Adipocyte (in vitro differentiated cells): ENCODE data around the gene TMEM132A.
A peak's percentile ranks its signal among the peaks of the same experiment; 100 is the strongest.

ENCODE experiments used
- DNase-seq: peaks from one replicate; pipeline ENCODE4 v3.0.0-alpha.2; 2015; ENCODE audit warnings: low read depth
- H3K27me3 ChIP-seq: replicated peaks from 2 replicates; pipeline ENCODE4 v1.7.0; 2013; ENCODE audit warnings: mild to moderate bottlenecking, low read length, moderate library complexity; ENCODE audit not compliant: control insufficient read depth, insufficient read depth
- H3K36me3 ChIP-seq: 2 replicates; pipeline ENCODE4 v1.7.0; 2013; ENCODE audit warnings: low read length, mild to moderate bottlenecking, moderate library complexity; ENCODE audit not compliant: control insufficient read depth, insufficient read depth, severe bottlenecking
- H3K4me1 ChIP-seq: 2 replicates; pipeline ENCODE4 v1.7.0; 2013; ENCODE audit warnings: mild to moderate bottlenecking, low read length, moderate library complexity; ENCODE audit not compliant: control insufficient read depth, insufficient read depth
- H3K4me3 ChIP-seq: 2 replicates; pipeline ENCODE4 v1.7.0; 2013; ENCODE audit warnings: mild to moderate bottlenecking, low read length, moderate library complexity
- H3K9ac ChIP-seq: 2 replicates; pipeline ENCODE4 v1.7.0; 2013; ENCODE audit warnings: mild to moderate bottlenecking, low read length, moderate library complexity
- H3K9me3 ChIP-seq: 2 replicates; pipeline ENCODE4 v1.7.0; 2013; ENCODE audit warnings: mild to moderate bottlenecking, low read length, moderate library complexity; ENCODE audit not compliant: control insufficient read depth

TMEM132A gene

GRCh38 chr11:60951606-60951903, 27.3 kb downstream of the TMEM132A start:
- Histone ChIP-seq H3K9me3 (no peaks in the 10 kb centered on the region), H3K27me3 (no peaks in the 10 kb centered on the region), H3K36me3 (no peaks in the 10 kb centered on the region), H3K4me1 (peaks cover 11% of the 10 kb centered on the region), H3K9ac (peak overlapping the region; percentile 86), H3K4me3 (peak overlapping the region; percentile 81)
- peak; percentile 16 for DNase-seq

- H3K9me3 ChIP-seq = no peaks in the 10 kb centered on the region
- peak; percentile 73 for DNase-seq
- peak within 1 kb of the TSS; percentile 86 for H3K9ac ChIP-seq
- H3K36me3 ChIP-seq = no peaks in the 10 kb centered on the region
- no peaks in the 10 kb centered on the region for H3K27me3 ChIP-seq
- H3K4me3 ChIP-seq = peak within 1 kb of the TSS; percentile 81
- H3K4me1 ChIP-seq = peaks cover 11% of the 10 kb centered on the region
Measured at GRCh38 chr11:60951904-60952741, 27.9 kb downstream of the TMEM132A start, which contains the start of gene SLC15A3. Gene SLC15A3 (minus strand): TSS chr11:60952176. CDS start chr11:60951551, 625 bp downstream.

- H3K4me1 ChIP-seq = peaks cover 11% of the 10 kb centered on the region
Measured at GRCh38 chr11:60952742-60953170, 28.5 kb downstream of the TMEM132A start.

GRCh38 chr11:60953781-60954180, 29.5 kb downstream of the TMEM132A start:
- H3K4me3 ChIP-seq = no peak overlapping the region
- peaks cover 14% of the 10 kb centered on the region for H3K4me1 ChIP-seq
- H3K27me3 ChIP-seq = no peaks in the 10 kb centered on the region
- no peaks in the 10 kb centered on the region for H3K36me3 ChIP-seq
- no peak for DNase-seq
- no peak overlapping the region for H3K9ac ChIP-seq
- H3K9me3 ChIP-seq = no peaks in the 10 kb centered on the region

More at GRCh38 chr11:60952742-60953170, 28.5 kb downstream of the TMEM132A start:
- peak overlapping the region; percentile 81 for H3K4me3 ChIP-seq
- H3K27me3 ChIP-seq = no peaks in the 10 kb centered on the region
- no peak for DNase-seq
- H3K9ac ChIP-seq = peak overlapping the region; percentile 86
- no peaks in the 10 kb centered on the region for H3K9me3 ChIP-seq
- H3K36me3 ChIP-seq = no peaks in the 10 kb centered on the region

GRCh38 chr11:60954421-60954820, 30.2 kb downstream of the TMEM132A start:
- H3K36me3 ChIP-seq = no peaks in the 10 kb centered on the region
- H3K27me3 ChIP-seq = no peaks in the 10 kb centered on the region
- DNase-seq = no peak
- H3K9me3 ChIP-seq = no peaks in the 10 kb centered on the region
- no peak overlapping the region for H3K4me3 ChIP-seq
- H3K4me1 ChIP-seq = peaks cover 20% of the 10 kb centered on the region
- no peak overlapping the region for H3K9ac ChIP-seq

- Histone ChIP-seq H3K36me3 (no peaks in the 10 kb centered on the region), H3K4me1 (peaks cover 28% of the 10 kb centered on the region), H3K4me3 (no peak overlapping the region), H3K9ac (no peak overlapping the region), H3K27me3 (no peaks in the 10 kb centered on the region), H3K9me3 (no peaks in the 10 kb centered on the region)
- no peak for DNase-seq
Measured at GRCh38 chr11:60955571-60955970, 31.3 kb downstream of the TMEM132A start.

GRCh38 chr11:60957188-60957587, 32.9 kb downstream of the TMEM132A start:
- Histone ChIP-seq H3K9me3 (no peaks in the 10 kb centered on the region), H3K4me1 (peaks cover 25% of the 10 kb centered on the region), H3K27me3 (no peaks in the 10 kb centered on the region), H3K9ac (no peak overlapping the region), H3K4me3 (no peak overlapping the region), H3K36me3 (no peaks in the 10 kb centered on the region)
- DNase-seq = no peak

- Histone ChIP-seq H3K9me3 (no peaks in the 10 kb centered on the region), H3K4me1 (peaks cover 18% of the 10 kb centered on the region), H3K36me3 (no peaks in the 10 kb centered on the region), H3K27me3 (no peaks in the 10 kb centered on the region), H3K9ac (no peak overlapping the region), H3K4me3 (no peak overlapping the region)
- peak; percentile 24 for DNase-seq
Measured at GRCh38 chr11:60959431-60959830, 35.2 kb downstream of the TMEM132A start.

- DNase-seq = no peak
Measured at GRCh38 chr11:60960405-60960804, 36.1 kb downstream of the TMEM132A start.

GRCh38 chr11:60964801-60965200, 40.5 kb downstream of the TMEM132A start:
- no peak overlapping the region for H3K4me3 ChIP-seq
- H3K27me3 ChIP-seq = peaks cover 10% of the 10 kb centered on the region
- no peak overlapping the region for H3K9ac ChIP-seq
- H3K4me1 ChIP-seq = peaks cover 6% of the 10 kb centered on the region
- H3K36me3 ChIP-seq = no peaks in the 10 kb centered on the region
- peaks cover 12% of the 10 kb centered on the region for H3K9me3 ChIP-seq
- DNase-seq = no peak

More at GRCh38 chr11:60960405-60960804, 36.1 kb downstream of the TMEM132A start:
- H3K4me3 ChIP-seq = no peak overlapping the region
- no peaks in the 10 kb centered on the region for H3K36me3 ChIP-seq
- no peaks in the 10 kb centered on the region for H3K27me3 ChIP-seq
- no peaks in the 10 kb centered on the region for H3K9me3 ChIP-seq
- H3K9ac ChIP-seq = no peak overlapping the region
- H3K4me1 ChIP-seq = peaks cover 18% of the 10 kb centered on the region

GRCh38 chr11:60966890-60967289, 42.6 kb downstream of the TMEM132A start:
- Histone ChIP-seq H3K4me3 (no peak overlapping the region), H3K9me3 (peaks cover 12% of the 10 kb centered on the region), H3K4me1 (no peaks in the 10 kb centered on the region), H3K36me3 (no peaks in the 10 kb centered on the region), H3K27me3 (peaks cover 15% of the 10 kb centered on the region), H3K9ac (no peak overlapping the region)
- DNase-seq = no peak
